Raji (cell line): ENCODE measurements around the gene KRTAP12-3.

Experiments used
- POLR2A ChIP-seq: IDR thresholded peaks from 2 replicates; pipeline ENCODE4 v1.6.1; 2011; ENCODE audit warnings: low read depth, low read length, control low read depth; ENCODE audit not compliant: insufficient read depth

Gene KRTAP12-3

DNA sequence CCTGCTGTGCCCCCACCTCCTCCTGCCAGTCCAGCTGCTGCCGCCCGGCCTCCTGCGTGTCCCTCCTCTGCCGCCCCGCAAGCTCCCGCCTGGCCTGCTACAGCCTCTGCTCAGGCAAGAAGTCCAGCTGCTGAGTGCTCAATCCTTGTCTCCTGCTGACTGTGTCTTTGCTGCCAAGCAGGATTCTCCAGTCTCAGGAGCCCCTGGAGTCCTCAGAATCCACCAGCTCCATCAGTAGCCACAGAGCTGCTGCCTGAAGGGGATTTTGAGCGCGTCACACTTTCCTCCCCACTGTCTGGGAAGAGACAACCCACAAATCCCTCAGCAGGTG is 10.5 kb upstream of the KRTAP12-3 start:
- TF ChIP-seq POLR2A: no peak

DNA sequence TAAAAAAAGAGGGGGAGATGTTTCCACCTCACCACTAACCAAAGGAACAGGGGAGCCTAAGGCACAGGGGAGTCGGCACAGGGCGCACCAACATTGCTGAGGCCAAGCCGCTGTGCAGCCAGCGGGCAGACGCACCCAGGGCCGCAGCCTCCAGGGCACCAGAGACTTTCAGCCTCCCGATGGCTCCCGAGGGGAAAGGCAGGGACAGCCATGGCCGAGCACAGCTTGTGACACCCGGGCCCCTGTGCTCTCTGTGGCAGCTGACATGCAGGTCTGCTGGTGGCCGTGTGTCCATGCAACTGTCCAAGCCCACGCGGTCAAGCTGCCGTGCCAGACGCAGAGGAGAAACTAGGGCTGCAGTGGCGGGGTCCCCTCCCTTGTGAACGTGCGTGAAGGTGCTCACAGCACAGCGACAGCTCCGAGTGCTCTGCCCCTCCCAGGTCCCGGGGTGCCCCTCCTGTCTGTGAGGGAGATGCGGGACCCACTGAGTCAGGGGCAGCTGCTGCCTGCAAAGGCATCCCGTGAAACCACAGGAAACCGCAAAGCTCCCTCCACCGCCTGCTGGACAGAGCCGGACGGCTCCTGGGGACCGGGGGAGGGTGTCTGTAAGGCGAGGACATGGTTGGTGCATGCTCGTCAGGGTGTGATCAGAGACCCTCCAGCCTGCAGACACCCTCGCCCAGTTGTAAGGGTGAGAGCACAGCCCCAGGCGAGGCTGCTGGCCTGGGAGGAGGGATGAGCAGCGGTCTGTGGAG is 9.0 kb upstream of the KRTAP12-3 start:
- no peak for TF ChIP-seq POLR2A

DNA sequence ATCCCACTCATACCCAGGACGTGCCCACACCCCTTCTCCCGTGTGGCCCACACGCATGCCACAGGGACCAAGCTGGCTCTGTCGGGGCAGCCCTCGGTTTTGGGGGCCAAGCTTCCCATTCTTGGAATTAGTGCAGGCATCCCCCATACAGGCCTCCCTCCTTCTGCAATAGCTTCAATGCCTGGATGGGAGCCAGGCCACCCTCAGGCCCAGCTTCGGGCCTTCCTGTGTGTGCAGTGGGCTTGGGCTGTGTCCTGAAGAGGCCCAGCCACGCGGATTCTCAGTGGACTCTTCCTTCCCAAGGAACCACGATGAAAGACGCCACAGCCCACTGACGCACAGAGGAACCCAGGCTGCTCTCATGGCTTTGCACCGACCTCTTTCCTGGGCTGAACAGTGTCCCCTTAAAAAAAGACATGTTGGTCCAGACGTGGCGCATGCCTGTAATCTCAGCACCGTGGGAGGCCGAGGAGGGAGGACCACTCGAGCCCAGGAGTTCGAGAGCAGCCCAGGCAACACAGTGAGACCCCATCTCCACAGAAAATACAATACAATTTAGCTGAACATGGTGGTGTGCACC is 8.1 kb upstream of the KRTAP12-3 start:
- no peak for TF ChIP-seq POLR2A

DNA sequence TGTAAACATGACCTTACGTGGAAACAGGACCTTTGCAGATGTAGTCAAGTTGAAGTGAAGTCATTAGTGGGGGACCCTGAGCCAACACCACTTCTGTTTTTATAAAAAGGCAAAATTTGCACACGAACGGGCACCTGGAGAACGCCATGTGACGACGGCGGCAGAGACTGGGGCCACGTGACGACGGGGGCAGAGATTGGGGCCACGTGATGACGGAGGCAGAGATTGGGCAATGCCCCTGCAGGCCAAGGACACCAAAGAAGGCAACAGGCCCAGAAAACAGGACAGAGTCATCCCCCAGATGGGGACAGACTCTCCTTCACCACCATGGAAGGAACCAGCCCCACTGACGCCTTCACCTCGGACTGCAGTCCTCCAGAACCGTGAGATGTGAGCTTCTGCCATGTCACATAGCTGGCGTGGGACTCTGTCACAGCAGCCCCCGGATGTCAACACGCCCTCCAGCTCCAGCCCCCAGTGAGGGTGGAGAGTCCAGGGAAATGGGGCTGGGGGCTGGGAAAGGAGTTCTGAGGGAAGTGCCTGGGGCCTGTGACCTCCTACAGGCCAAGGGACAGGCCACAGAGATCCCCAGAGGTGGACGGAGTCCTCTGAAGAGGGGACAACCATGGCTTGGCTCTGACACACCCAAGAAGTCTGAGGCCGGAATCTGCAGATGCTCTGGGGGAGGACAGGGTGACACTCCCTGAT is 7.3 kb upstream of the KRTAP12-3 start:
- TF ChIP-seq POLR2A: no peak

DNA sequence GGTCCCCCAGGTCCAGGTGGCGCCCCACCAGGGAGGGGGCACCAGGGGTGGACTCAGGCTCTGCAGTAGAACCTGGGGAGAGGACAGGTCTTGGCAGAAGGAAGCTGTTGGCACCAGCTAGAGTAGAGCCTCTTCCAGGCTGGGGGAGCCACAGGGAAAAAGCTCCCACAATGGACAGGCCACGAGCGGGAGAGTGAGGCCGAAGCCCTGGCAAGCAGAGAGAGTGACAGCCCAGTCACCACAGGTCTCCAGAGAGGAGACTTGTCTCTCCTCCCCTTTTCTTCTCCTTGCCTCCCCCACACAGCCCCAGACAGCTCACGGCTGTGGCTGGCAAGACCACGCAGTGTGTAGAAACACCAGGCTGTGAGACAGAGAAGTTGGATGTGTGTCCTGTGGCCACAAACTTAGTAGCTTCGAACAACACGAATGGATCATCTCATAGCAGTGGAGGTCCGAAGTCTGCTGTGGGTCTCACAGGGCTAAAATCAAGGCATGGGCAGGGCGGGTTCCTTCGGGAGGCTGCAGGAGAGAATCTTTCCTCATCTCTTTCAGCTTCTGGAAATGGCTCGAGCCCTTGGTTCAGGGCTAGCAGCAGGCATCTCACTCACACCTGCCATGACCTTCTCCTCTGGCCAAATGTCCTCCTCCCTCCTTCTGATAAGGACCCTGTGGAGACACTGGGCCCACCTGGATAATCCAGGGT is 6.6 kb upstream of the KRTAP12-3 start:
- TF ChIP-seq POLR2A: no peak

DNA sequence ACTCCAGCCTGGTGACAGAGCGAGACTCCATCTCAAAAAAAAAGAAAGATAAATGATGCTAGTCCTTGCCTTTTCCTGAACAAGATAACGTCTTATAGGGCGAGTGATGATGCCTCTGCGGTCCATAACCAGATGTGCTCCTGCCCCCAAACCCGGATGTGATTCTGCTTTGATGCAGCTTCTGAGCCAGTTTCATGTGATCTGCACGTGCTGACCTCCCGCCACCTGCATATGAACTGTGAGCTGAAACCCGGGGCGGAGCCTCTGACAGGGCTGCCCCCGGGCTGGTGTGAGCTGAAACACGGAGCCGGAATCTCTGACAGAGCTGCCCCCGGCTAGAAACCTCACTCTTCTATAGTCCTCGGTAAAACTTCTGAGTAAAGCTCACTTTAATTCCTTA is 4.6 kb upstream of the KRTAP12-3 start:
- TF ChIP-seq POLR2A: no peak

DNA sequence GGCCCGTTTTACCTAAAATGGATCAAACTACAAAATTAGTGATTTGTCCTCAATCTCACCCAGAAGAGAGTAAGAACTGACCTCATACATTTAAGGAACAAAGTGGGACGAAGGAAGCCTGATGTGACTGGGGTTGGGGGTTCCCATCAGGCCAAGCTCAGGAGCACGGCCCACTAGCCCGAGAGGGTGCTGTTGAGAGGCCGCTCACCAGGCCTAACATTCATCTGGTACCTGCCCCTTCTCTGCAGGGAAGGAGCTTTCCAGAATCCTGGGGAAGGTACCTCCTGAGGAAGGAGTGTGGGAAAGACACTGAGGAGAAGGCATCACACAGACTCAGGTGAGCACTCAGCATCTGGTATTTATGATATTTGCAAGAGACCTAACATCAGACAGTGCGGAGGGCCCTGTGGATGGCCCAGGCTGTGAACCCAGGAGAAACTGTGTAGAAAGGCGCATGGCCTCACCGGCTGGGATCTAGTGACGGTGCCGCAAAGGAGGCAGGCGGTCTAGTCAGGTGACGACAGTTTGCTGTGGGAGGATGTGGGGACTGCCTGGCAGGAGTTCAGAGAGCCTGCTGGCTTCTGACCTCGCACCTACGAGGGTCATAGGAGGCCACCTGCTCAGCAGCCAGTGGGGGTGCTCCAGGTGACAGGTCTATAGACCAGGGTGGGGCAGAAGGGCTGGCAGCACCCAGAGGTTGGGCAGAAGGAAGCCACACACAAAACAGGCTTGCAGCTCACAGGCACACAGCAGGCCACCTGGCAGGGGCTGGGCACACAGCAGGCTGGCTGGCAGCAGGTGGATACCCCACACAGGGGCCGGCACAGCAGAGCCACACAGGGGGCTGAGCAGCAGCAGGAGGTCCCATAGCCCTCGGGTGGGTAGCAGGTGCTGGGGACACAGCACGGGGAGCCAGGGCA is 3.8 kb upstream of the KRTAP12-3 start:
- no peak for TF ChIP-seq POLR2A

DNA sequence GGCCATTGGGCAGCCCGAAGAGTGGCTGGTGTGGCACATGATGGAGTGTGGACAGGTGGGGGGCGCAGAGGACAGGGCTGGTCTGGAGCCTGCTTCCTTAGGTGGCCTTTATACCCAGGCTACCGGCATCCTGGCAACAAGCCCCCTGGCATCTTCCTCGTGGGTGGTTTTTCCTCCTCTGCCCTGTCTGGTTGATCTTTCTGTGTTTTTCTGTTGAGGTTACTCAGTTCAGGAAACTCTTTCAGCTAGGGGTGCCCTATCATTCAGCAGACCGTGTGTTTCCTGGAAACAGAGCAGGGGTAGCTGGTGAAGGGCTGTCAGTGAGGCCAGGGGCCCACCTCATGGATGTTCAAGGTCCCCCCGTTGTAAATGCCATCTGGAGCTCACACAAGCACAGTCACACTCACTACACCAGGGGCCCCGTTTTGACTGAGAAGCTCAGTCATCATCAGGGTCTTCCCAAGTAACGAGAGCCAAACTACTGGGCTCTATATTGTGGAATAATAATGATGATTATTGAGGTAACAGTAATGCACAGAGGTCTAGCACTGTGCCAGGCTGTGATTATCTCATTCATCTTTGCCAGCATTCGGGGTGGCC is 3.1 kb upstream of the KRTAP12-3 start, which contains the start of gene KRTAP12-4:
Gene KRTAP12-4, minus strand, starts transcription at position 84 of the 600 bp plus-strand sequence. Its CDS starts 45 bp downstream, at position 39.
- TF ChIP-seq POLR2A: no peak

DNA sequence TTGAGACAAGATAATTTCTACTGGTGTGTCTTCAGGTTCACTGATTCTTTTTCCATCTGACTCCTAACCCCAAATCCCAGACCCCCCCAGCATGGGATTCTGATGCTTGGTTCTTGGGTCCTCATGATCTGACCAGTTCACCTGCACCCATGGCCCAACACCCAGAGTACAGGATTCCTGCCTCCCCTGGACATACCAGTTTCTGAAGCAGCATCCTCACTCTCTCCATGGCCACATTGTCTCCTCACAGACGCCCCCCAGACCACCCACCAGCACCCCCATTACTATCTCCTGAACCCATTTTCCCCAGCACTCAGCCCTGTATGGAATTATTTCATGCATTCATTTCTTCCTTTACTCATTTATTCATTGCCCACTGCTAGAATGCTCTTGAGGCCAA is 864 bp upstream of the KRTAP12-3 start:
- TF ChIP-seq POLR2A: no peak

DNA sequence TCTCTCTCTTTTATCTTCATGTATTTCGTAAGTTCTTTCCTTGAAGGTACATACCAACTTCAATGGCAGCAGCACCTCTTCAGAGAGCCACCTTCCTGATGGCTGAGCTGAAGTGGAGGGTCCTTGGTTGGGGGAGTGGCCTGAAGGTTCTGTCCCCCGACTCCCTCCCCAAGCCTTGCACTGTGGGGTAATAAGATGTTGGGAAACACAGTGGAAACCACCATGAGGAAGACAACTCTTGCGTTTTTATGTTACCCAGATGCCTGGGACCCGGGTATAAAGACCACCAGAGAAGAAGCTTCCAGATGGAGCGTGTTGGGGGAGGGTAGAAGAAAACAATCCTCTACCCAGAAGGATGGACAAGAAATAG is 794 bp downstream of the KRTAP12-3 start:
- no peak for TF ChIP-seq POLR2A

DNA sequence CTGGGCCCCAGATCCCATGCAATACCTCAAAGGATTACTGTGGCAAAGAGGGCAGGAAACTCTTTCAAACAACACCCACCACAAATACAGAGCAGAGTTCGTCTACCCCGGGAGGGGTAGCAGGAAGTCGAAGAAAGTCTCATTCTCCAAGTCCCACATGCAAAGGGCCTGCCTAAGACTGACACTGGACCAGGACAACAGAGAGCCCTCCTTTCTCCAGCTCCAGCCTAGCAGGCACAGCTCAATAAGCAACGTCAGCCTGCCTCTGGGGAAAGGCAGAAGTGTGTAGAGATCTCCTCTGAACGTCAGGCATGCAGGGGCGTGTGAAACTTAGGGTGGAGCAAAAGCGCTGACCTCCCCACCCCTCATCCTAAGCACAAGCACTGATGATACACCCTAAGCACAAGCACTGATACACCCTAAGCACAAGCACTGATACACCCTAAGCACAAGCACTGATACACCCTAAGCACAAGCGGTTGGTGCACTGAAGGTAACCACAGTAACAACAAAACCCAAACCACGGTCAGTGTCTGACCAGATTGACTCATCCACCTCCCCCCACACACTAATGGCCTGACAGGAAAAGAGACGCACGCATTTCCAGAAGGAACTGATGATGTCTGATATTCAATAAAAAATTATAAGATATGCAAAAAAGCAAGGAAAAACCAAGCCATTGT is 1.3 kb downstream of the KRTAP12-3 start:
- TF ChIP-seq POLR2A: no peak

DNA sequence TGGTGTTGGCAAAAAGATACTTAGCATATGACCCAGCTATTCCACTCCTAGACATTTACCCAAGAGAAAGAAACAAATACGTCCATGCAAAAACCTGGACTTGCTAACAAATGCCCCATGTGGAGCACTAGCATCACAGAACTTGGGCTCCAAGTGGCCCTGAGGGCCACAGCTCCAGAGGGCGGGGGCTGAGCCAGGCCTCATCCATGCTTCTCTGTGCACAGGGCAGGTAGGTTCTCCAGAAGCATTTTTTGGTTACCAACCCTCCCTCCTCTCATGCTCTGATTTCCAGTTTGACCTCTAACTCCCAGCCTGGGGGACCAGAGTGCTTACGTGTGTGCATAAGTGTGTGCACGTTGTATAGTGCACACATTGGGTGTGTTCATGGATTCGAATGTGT is 7.0 kb downstream of the KRTAP12-3 start:
- no peak for TF ChIP-seq POLR2A

DNA sequence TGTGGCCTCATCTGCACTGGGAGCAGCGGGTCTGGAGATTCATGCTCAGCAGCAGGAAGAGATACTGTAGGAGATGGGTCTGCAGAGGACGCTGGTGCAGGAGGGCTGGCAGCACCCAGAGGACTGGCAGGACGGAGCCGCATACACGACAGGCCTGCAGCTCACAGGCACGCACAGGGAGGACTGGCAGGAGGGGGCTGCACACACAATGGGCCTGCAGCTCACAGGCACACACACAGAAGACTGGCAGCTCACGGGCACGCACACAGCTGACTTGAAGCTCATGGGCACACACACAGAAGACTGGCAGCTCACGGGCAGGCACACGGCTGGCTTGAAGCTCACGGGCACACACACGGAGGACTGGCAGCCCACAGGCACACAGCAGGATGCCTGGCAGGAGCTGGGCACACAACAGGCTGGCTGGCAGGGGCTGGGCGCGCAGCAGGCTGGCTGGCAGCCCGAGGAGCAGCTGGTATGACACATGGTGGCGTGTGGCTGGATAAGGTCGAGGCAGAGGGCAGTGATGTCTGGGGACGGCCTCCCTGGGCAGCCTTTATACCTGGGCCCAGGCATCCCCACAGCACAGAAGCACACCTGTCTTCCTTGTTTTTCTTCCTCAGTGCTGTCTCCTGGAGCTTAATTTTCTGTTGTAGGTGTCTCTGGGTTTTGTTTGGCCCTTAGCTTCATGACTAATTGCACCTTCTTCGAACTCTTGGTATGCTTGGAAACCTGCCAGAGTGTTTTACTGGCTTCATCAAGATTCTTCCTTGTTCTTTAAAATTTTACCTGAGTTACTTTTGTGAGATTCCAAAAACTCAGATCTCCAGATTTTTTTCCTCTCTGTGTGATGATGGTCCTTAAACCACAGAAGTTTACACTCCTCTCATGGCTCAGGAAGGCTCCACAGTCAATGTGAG is 8.9 kb downstream of the KRTAP12-3 start, which contains the start of gene KRTAP12-2:
Gene KRTAP12-2, minus strand, starts transcription at position 527 of the 920 bp plus-strand sequence. Its CDS starts 41 bp downstream, at position 486.
- TF ChIP-seq POLR2A: no peak
